GM18870 (cell line): ENCODE results near the gene CHST3.
"Not testable (repeated sequence)": the region's sequence is repeated elsewhere in the genome, so short reads cannot be mapped to it uniquely, and the experiment has no call there.

ENCODE experiments used
- ATAC-seq: cut with Tn5 transposase; IDR thresholded peaks from one replicate; pipeline ENCODE4 v1.9.1; 2021; ENCODE audit warnings: moderate library complexity; ENCODE audit not compliant: unreplicated experiment

Gene CHST3

DNA sequence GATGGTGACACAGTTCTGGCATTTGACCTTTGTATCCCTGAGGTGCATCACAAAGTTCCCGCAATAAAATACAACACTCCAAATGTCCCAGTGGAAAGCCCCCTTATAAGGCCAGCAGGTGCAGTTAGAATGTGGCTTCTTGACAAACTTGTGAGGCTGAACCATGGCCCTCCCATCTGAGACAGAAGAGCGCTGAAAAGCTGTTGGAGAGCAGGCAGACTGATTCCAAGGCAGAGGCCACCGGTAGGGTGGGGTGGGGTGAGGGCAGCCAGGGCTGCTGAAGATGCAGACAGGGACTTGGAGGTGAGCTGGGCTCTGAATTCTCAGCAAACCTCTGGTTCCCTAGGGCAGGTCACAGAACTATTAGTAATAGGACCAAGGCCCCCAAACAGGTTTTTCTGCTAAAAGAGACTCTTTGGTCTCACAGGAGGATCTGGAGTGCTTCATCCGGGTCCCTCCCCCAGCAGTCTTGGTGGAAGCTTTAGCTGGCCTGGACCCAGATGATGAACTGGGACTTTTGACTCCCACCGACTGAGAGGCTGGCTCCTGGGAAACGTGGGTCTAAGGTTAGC, 15.6 kb upstream of the CHST3 start:
- no peak for ATAC-seq

DNA sequence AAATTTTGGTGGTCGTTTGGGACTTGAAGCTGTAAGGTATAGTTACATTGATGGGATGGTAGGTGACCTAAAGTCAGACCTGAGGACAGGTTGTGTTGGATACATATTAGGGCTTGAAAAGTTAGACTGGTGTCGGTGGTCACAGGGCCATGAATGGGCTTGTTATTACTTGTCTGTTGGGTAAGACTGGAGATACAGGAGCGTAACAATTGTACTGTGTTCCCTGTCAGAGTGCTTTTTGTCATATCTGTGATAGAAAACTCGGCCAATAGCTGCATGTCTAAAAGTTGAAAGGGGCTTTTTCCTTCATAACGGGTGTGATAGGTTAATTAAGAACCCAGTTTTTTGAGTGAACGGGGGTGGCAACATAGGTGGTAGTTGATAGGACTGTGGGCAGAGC, 13.5 kb upstream of the CHST3 start:
- ATAC-seq = no peak

DNA sequence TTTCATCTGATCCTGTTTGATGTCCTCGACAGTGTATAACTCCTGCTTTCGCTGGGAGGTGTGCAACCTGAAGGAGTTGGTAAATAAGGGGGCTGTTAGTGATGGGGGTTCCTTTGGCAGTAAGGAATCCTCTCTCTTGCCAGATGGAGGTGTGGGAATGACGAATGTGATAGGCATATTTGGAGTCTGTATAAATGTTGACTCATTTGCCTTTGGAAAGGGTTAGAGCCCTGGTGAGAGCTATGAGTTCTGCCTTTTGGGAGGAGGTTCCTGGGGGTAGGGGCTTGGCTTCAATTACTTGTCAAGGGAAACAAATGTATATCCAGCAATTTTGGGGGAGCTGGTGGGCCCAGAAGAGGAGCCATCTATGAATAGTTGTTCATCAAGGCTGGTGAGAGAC, 11.4 kb upstream of the CHST3 start:
- no peak for ATAC-seq

DNA sequence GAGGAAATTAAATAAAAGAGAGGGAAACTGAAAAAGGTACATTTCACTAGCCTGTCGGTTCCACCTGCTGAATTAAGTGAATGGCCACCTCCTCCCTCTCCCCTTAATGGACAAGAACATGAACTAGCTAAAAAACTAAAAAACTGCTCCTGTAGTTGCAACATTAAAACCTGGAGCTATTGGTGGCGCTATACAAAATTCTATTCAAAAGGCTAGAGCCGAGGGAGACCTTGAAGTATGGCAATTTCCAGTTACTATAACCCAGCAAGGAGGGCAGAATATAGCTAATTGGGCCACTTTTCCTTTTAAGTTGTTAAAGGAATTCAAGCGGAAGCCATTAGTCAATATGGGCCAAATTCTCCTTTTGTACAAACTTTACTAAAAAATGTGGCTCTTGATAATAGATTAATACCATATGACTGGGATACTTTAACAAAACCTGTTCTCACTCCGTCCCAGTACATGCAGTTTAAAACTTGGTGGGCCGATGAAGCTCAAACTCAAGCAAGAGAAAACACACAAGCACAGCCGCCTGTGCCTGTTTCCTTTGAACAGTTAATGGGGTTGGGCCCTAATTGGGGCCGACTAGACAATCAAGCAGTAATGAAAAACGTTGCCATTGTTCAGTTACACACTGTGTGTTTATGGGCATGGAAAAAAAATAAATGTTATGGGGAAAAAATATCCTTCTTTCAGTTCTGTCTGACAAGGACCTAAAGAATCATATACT, 6.5 kb upstream of the CHST3 start:
- ATAC-seq = no peak

DNA sequence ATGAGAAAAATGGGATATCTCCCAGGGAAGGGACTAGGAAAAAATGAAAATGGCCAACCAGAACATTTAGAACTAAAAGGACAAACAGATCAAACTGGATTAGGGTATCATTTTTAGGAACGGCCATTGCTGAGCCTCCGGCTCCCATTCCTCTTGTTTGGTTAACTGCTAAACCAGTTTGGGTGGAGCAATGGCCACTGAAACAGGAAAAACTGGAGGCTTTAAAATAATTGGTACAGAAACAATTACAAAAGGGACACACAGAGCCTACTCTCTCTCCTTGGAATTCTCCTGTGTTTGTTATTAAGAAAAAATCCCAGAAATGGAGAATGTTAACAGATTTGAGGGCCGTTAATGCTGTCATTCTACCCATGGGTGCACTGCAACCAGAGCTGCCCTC, 4.7 kb upstream of the CHST3 start:
- no peak for ATAC-seq

DNA sequence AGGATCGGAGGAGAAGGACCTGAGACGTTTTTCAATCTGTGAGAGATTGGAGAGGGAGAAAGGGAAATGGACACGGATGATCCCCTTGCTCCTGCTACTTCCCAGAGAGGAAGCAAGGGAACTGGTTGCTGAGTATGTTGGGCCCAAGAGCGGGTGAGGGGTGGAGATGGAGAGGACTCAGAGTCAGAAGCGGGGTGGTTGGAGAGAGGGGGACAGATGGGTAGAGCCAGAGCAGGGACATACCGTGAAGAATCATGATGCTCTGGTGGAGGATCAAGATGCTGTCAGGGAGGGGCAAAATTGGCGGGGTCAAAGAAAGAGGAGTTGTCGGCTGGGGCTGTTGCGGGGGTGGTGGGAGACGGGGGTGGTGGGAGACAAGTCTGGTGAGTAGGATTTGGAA, 2.4 kb upstream of the CHST3 start:
- no peak for ATAC-seq

DNA sequence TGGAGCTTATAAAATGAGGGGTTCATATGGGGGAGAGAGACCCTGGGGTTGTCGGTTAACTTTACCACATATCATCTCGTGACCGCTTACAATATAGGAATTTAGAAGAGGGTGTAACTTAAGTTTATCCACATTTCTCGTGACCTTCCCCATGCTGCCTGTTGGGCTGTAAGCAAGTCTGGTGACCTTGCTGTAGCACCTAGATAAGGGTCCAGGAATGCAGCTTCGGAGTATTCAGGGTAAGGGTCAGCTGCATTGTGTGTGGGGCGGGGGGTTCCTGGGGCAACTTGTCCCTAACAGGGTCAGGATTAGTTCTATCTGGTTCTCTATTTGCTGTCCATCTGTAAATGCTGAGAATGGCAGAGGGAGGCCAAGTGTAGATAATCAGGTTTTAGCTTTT, 1.3 kb upstream of the CHST3 start:
- ATAC-seq = no peak

DNA sequence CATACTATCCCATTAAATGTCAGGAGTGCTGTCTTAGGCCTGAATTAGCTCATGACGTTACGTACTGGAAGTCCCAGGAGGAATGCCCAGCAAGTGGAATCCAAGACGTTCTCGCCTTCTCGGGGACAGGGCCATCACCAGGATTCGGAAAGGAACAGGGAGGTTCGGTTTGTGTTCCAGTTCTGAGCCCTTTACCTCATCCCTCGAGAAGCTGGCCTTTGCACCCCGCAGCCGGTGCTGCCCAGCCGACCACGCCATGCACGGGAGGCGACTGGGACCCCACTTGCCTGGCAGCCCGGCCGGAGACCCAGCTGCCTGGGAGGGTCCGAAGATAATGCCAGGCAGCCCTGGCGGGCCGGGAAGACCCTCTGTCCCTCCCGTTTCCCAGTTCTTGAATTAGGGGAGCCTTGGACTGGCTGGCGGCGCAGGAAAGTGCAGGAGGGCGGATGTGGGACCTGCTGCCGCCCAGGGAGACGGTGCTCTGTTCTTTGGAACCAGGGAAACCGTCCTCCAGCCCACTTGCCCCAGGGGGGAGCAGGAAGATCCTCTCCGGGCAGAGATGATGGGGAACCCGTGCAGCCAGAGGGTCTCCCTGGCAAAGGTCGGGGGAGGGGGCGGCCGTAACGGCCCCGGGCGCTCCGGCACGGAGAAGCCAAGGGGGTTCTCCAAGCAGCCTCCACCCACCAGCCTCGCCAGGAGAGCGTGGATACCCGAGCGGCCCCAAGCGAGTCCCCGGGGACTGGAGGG, 671 bp upstream of the CHST3 start:
- ATAC-seq = no peak

DNA sequence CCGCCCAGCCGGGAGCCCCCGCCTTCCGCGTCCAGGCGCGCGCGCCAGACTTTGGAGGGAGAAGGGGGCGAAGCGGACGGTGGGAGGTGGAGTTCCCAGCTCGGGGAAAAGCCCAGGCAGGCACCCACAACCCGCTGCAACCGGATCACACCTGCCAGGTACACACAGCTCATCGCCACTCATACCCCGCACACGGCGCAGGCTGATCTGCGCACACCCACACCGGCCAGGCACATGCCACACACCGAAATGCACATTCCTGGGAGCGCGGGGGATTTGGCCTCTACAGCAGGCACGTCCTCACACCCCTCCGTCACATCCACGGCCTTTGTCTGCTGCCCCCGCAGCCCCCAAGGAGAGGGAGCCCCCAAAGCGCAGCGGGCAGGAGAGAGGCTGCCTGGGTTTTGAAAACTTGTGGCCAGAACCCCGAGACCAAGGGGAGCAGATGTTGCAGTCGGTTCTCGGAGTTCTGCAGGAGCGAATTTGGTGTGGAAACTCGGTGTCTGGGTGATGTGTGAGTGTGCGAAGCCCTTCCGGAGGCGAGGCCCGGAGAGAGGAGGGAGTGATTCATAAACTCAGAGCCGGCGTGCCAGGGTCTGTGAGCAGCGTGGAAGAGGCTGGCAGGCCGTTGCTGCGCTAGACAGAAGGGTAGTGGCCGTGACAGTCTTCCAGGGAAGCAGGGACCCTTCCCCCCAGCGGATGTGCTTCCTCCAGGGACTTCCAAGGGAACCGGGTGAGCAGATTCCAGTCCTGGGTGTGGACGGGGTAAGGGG, 734 bp downstream of the CHST3 start:
- no peak for ATAC-seq

DNA sequence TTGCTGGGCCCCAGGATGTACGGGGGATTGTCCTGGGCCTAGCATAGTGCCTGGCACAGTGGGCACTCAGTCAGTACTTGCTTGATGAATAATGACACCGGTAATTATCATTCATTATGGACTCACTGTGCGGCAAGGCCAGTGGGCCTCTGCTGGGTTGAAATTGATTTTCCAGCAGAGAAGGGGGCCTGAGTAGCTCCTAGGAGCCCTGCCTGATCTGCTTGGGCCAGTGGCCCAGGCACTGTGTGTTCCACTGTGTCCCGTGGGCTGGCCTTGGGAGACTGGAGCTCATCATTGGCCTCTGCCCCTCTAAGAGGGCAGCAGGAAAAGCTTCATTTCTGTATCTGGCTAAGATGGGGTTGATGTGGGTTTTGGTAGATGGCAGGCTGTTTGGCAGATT, 1.4 kb downstream of the CHST3 start:
- ATAC-seq = no peak

DNA sequence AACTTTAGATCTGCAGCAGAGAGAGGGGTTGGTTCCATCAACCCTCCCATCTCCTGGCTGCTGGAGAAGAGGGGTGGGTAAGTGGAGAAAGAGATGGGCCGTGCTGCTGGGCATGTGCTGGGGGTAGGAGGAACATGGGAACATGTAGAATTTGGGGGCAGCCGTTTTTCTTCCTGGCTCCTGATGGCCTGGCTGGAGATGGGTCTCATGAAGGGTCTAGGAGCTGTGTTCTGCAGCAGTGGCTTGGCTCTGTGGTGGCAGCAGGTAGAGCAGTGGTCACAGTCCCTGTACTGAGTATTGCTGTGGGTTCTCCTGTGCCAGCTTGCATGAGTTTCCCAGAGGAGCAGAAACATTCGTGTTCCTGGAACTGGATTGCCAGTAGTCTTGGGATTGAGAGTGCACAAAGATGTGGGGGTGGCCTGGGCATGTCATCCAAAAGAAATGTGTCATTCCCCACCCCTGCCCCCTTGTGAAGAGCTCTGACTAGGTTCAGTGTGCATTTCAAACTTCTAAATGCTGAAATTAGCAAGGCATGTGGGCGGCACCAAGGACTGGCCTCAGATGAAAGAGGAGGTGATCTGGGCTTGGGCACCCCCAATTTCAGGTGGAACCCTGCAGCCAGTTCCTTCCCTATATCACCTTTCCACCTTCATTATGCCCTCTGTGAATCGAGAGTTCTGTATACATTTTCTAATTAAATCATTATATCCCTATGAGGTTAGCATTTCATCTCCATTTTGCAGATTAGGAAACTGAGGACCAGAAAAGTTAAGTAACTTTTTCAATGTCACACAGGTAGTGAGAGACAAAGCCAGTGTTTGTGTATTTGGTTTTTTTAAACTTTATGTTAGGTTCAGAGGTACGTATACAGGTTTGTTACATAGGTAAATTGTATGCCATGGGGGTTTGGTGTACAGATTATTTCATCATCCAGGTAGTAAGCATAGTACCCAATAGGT, 2.1 kb downstream of the CHST3 start:
- no peak for ATAC-seq

DNA sequence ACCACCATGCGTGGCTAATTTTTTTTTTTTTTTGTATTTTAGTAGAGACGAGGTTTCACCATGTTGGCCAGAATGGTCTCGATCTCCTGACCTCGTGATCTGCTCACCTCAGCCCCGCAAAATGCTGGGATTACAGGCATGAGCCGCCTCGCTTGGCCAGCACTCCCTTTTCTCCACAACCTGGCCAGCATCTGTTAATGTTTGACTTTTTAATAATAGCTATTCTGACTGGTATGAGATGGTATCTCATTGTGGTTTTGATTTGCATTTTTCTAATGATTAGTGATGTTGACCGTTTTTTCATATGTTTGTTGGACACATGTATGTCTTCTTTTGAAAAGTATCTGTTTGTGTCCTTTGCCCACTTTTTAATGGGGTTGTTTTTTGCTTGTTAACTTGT, 3.8 kb downstream of the CHST3 start:
- ATAC-seq = not testable (repeated sequence)

DNA sequence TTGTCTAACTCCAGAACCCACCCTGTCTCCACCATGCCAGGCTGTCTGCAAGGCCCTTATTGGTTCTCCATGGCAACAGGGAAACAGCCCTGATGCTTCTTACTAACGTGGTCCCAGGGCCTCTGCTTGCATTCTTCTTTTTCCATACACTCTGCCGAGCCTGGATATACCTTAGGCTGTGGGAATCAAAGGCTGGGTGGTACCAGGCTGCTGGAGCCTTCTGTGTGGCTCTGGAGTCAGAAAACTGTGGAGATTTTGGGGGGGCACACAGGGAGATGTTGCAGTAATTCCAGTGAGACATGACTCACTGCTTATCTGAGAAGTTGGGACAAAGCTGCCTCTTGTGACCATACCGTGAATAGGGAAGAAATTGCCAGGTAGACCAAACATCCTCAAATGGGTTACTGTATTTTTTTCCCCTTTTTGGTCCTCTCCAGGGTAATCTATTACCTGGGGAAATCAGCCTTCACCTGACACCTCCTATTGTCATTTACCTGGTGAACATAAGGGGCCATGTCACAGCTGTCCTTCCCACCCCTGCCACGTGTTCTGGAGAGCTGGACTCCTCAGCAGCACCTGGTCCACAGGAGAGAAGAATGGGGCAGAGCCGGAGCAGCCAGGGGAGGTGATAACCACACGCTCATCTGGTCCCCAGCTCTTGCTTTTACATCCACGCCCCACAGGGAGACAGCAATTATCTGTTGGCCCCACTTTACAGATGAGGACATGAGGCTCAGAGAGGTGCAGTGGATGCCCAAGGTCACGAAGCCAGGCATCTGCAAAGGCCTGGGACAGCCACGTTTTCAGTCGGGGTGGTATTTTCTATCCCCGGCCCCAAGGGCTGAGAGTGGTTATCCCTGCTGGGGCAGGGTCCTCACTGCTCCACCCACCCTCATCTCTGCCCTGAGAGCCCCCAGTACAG, 4.6 kb downstream of the CHST3 start:
- ATAC-seq = no peak

DNA sequence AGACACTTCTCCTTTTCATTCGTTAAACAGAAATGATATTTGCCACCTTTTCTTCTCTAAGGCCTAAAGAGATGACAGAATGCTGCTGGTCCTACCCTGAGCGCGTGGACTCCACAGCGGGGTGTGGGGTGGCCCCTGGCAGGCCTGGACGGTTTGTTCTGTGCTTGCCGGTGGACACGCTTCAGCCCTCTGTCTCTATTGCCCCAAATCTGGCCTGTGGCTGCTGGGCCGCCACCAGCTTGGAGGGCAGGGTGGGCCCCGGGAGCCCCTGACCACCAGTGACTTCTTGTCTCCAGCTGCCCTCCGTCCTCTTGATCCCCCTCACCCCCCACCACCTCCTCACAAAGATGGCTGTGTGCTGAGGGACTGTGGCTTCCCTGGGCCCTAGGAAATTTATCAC, 5.7 kb downstream of the CHST3 start:
- ATAC-seq = no peak

DNA sequence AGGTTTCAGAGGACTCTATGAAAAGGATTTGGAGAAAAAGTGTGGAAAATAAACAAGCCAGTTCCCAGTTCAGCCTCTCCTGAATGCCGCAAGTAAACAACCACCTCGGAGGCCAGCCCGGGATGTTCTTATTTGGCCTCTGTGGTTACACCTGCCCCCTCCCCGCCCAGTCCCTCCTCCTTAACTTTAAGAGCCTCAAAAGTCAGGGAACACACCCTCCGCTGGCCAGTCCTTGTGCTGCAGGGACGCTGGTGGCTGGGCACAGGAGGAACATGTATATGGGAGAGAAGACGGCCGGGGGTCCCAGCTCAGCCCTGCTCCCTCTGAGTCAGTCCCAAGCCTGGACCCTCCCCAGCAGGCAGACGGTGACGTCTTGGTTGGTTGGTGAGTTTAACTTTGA, 6.1 kb downstream of the CHST3 start:
- ATAC-seq = no peak

DNA sequence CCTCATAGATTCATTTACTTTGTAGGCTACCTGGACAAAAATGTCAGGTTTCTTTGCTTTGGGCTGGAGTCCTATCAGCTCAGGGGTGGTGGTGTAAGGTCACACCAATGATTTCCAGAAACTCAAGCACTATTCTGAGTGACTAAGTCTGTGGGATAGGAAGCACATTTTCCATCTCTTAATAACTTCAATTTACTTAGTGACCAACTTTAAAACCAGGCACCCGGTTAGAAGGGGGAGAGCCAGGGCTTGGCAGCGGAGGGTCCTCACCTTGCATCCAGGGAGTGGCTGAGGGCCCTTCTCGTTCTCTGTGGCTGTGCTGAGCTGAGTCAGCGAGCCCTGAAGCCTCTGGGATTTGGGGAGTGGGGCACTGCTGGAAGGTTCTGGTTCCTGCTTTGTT, 6.7 kb downstream of the CHST3 start:
- ATAC-seq = no peak

DNA sequence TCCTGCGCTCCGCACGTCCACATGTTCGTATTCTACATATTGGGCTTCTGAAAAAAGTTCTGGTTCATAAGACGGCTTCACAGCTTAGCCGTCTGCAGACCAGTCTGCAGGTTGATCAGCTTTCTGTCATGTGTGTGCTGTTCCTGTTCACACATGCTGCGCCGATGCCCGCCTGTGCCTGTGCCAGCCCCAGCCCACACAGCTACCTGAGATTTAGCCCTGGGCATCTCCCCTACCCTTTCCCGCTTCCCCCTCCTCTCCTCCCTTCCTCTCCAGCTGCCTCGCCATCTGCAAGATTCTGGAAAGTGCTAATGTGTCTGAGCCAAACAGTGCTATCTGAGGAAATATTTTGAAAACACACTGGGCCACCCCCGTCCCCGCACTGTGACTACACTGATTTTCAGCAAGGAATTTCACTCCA, 7.1 kb downstream of the CHST3 start:
- ATAC-seq = no peak

DNA sequence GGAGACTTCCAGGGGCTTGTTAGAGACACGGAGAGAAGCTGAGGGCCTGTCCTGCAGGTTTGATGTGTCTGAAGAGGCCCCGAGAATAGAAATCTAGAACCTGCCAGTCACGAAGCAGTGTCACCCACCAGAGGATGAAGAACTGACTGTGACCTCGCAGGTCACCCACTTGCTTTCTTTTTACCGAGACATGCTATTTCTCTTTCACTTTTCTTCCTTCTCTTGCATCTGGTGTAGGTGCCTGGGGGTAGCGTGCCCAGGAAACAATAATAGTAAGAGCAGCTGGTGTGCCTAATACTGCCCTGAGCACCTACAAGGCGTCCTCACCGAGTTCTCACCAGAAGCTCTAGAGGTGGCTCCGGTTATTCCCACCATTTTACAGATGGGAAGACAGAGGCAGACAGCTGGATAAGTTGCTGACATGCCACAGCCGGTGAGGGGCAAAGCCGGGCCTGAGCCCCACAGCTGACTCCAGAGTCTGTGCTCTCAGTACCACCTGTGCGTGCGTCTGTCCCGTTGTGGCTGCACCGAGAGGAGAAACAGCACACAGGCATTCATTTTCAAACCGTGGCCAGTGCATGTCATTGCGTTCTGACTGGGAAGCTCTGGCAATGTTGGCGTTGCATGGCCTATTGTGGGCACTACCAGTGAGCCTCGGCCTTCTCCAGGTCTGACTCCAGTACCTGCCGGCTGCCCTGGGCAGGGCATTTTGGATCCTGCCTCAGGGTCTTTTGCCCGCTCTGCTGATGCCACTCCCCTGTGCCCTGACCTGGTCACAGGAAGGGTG, 7.8 kb downstream of the CHST3 start:
- ATAC-seq = no peak
